Measurements from ENCODE around the gene KIAA0825. TPM values are rescaled to one million over a fixed set of nuclear protein-coding genes. Genes with fewer than 3 reads are reported as not detected.

The KIAA0825 gene
- total and polyA plus RNA-seq, 4 donors = 0.54 to 4.3 (median 3.7) TPM; not detected in 1

DNA sequence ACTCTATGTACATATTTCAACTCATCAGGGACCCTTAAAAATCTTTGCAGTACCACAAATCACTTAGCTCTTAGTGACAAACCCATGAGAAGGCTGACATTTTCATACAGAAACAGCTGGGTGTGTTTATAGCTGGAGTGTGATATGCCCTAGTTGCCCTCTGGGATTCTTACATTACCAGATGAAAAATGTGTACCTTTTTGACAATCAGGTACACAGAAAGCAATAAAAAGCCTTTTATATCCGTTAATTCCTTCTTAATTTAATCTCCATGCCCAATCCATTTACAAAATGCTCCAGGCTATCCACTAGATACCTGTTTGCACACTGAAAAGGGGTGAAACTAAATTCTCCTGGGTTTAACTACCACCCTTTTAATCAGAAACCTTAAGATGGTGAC is 222.9 kb downstream of the KIAA0825 start:
- H3K27me3 ChIP-seq (ENCODE audit: control insufficient read depth in 1 of 2, insufficient read depth in 2 of 2, low read length in 1 of 2) = no peaks in the 10 kb centered on the region
- H3K4me1 ChIP-seq (ENCODE audit: control insufficient read depth in 1 of 2, insufficient read depth in 2 of 2, low read length in 2 of 2) = no peaks in the 10 kb centered on the region
- 72 to 77% methylated on average over 1 of the region's 1 CpG for WGBS, 2 donors
- no peak overlapping the region for H3K27ac ChIP-seq (ENCODE audit: low read depth in 1 of 2, low read length in 2 of 2)
- intact Hi-C loops (cut with DNase I) = no loop called here
- H3K36me3 ChIP-seq (ENCODE audit: control insufficient read depth in 1 of 2, insufficient read depth in 2 of 2, low read length in 1 of 2) = no peaks in the 10 kb centered on the region
- no peak for ATAC-seq (ENCODE audit: low FRiP score)
- no peak overlapping the region for H3K4me3 ChIP-seq (ENCODE audit: low read length in 2 of 2)
- no peaks in the 10 kb centered on the region for H3K9me3 ChIP-seq (ENCODE audit: control insufficient read depth, low read length)
- no peak for DNase-seq

GRCh38 chr5:94391996-94392395 is 226.4 kb downstream of the KIAA0825 start:
- no peak overlapping the region for H3K27ac ChIP-seq (ENCODE audit: low read depth in 1 of 2, low read length in 2 of 2)
- no peaks in the 10 kb centered on the region for H3K27me3 ChIP-seq (ENCODE audit: control insufficient read depth in 1 of 2, insufficient read depth in 2 of 2, low read length in 1 of 2)
- no peak for DNase-seq
- 65 to 71% methylated on average over 1 of the region's 1 CpG for WGBS, 2 donors
- intact Hi-C loops (cut with DNase I) = no loop called here
- no peaks in the 10 kb centered on the region for H3K4me1 ChIP-seq (ENCODE audit: control insufficient read depth in 1 of 2, insufficient read depth in 2 of 2, low read length in 2 of 2)
- ATAC-seq (ENCODE audit: low FRiP score) = no peak
- no peak overlapping the region for H3K4me3 ChIP-seq (ENCODE audit: low read length in 2 of 2)
- no peaks in the 10 kb centered on the region for H3K36me3 ChIP-seq (ENCODE audit: control insufficient read depth in 1 of 2, insufficient read depth in 2 of 2, low read length in 1 of 2)
- H3K9me3 ChIP-seq (ENCODE audit: control insufficient read depth, low read length) = no peaks in the 10 kb centered on the region

- Histone ChIP-seq H3K27me3 (ENCODE audit: control insufficient read depth in 1 of 2, insufficient read depth in 2 of 2, low read length in 1 of 2) (no peaks in the 10 kb centered on the region), H3K9me3 (ENCODE audit: control insufficient read depth, low read length) (no peaks in the 10 kb centered on the region), H3K36me3 (ENCODE audit: control insufficient read depth in 1 of 2, insufficient read depth in 2 of 2, low read length in 1 of 2) (no peaks in the 10 kb centered on the region), H3K4me3 (ENCODE audit: low read length in 2 of 2) (no peak overlapping the region), H3K4me1 (ENCODE audit: control insufficient read depth in 1 of 2, insufficient read depth in 2 of 2, low read length in 2 of 2) (no peaks in the 10 kb centered on the region), H3K27ac (ENCODE audit: low read depth in 1 of 2, low read length in 2 of 2) (no peak overlapping the region)
- ATAC-seq (ENCODE audit: low FRiP score) (no peak), DNase-seq (no peak)
- intact Hi-C loops (cut with DNase I) = no loop called here
These were observed 228.9 kb downstream of the KIAA0825 start for GRCh38 chr5:94389515-94389899.

GRCh38 chr5:94388773-94389514 is 229.5 kb downstream of the KIAA0825 start:
- H3K36me3 ChIP-seq (ENCODE audit: control insufficient read depth in 1 of 2, insufficient read depth in 2 of 2, low read length in 1 of 2) = no peaks in the 10 kb centered on the region
- 79 to 84% methylated on average over 3 of the region's 3 CpGs for WGBS, 2 donors
- DNase-seq (no peak), ATAC-seq (ENCODE audit: low FRiP score) (no peak)
- no peak overlapping the region for H3K4me3 ChIP-seq (ENCODE audit: low read length in 2 of 2)
- no peak overlapping the region for H3K27ac ChIP-seq (ENCODE audit: low read depth in 1 of 2, low read length in 2 of 2)
- no peaks in the 10 kb centered on the region for H3K27me3 ChIP-seq (ENCODE audit: control insufficient read depth in 1 of 2, insufficient read depth in 2 of 2, low read length in 1 of 2)
- no peaks in the 10 kb centered on the region for H3K9me3 ChIP-seq (ENCODE audit: control insufficient read depth, low read length)
- no peaks in the 10 kb centered on the region for H3K4me1 ChIP-seq (ENCODE audit: control insufficient read depth in 1 of 2, insufficient read depth in 2 of 2, low read length in 2 of 2)
- intact Hi-C loops (cut with DNase I) = no loop called here

GRCh38 chr5:94385767-94386166 is 232.6 kb downstream of the KIAA0825 start:
- Histone ChIP-seq H3K4me3 (ENCODE audit: low read length in 2 of 2) (no peak overlapping the region), H3K27ac (ENCODE audit: low read depth in 1 of 2, low read length in 2 of 2) (no peak overlapping the region), H3K4me1 (ENCODE audit: control insufficient read depth in 1 of 2, insufficient read depth in 2 of 2, low read length in 2 of 2) (no peaks in the 10 kb centered on the region), H3K9me3 (ENCODE audit: control insufficient read depth, low read length) (no peaks in the 10 kb centered on the region), H3K36me3 (ENCODE audit: control insufficient read depth in 1 of 2, insufficient read depth in 2 of 2, low read length in 1 of 2) (peaks cover 0 to 2% of the 10 kb centered on the region in 2 donors), H3K27me3 (ENCODE audit: control insufficient read depth in 1 of 2, insufficient read depth in 2 of 2, low read length in 1 of 2) (no peaks in the 10 kb centered on the region)
- intact Hi-C loops (cut with DNase I) = no loop called here
- no peak for ATAC-seq (ENCODE audit: low FRiP score)
- 63 to 68% methylated on average over 1 of the region's 1 CpG for WGBS, 2 donors
- DNase-seq = no peak

- intact Hi-C loops (cut with DNase I) = no loop called here
- peaks cover 0 to 2% of the 10 kb centered on the region in 2 donors for H3K36me3 ChIP-seq (ENCODE audit: control insufficient read depth in 1 of 2, insufficient read depth in 2 of 2, low read length in 1 of 2)
- no peak overlapping the region for H3K27ac ChIP-seq (ENCODE audit: low read depth in 1 of 2, low read length in 2 of 2)
- H3K4me1 ChIP-seq (ENCODE audit: control insufficient read depth in 1 of 2, insufficient read depth in 2 of 2, low read length in 2 of 2) = no peaks in the 10 kb centered on the region
- WGBS, 2 donors = 97% methylated on average over 1 of the region's 1 CpG
- no peaks in the 10 kb centered on the region for H3K27me3 ChIP-seq (ENCODE audit: control insufficient read depth in 1 of 2, insufficient read depth in 2 of 2, low read length in 1 of 2)
- ATAC-seq (ENCODE audit: low FRiP score) = no peak
- H3K9me3 ChIP-seq (ENCODE audit: control insufficient read depth, low read length) = no peaks in the 10 kb centered on the region
- H3K4me3 ChIP-seq (ENCODE audit: low read length in 2 of 2) = no peak overlapping the region
- DNase-seq = no peak
These were observed 240.3 kb downstream of the KIAA0825 start for GRCh38 chr5:94378062-94378461.

DNA sequence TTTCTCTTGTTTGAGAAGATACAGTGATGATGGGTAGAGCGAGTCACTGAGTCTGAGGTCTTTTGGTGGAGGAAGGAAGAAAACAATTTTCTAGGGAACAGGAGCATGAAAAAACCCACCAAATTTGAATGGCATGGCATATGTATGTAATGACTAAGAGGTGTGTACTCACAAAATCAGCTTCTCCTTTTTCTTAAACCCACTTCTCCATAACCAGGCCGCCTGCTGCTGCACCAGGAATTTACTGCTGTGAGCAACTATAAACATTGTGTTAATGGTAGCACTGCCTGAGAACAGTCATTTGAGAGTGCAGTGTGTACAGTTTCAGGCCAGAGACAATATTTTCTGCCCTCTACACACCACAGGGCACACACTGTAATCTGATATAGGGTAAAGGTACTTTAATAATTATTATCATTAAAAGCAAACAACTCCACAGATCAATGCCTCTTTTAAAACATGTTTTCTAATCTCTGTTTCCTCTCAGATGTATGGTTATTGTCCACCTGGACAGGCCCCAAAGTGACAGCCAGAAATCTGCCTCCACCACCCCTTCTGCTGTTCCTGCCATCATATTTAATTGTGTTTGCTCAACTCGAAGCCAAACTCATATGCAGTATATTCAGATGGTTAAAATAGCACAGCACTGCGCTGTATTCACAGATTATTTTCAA is 241.6 kb downstream of the KIAA0825 start:
- H3K4me1 ChIP-seq (ENCODE audit: control insufficient read depth in 1 of 2, insufficient read depth in 2 of 2, low read length in 2 of 2) = no peaks in the 10 kb centered on the region
- no peak for ATAC-seq (ENCODE audit: low FRiP score)
- H3K36me3 ChIP-seq (ENCODE audit: control insufficient read depth in 1 of 2, insufficient read depth in 2 of 2, low read length in 1 of 2) = peaks cover 0 to 2% of the 10 kb centered on the region in 2 donors
- no peaks in the 10 kb centered on the region for H3K27me3 ChIP-seq (ENCODE audit: control insufficient read depth in 1 of 2, insufficient read depth in 2 of 2, low read length in 1 of 2)
- 61 to 64% methylated on average over 4 of the region's 4 CpGs for WGBS, 2 donors
- DNase-seq = peak in 1 of 2 donors; percentile 50
- no peaks in the 10 kb centered on the region for H3K9me3 ChIP-seq (ENCODE audit: control insufficient read depth, low read length)
- intact Hi-C loops (cut with DNase I) = no loop called here
- no peak overlapping the region for H3K4me3 ChIP-seq (ENCODE audit: low read length in 2 of 2)
- no peak overlapping the region for H3K27ac ChIP-seq (ENCODE audit: low read depth in 1 of 2, low read length in 2 of 2)

DNA sequence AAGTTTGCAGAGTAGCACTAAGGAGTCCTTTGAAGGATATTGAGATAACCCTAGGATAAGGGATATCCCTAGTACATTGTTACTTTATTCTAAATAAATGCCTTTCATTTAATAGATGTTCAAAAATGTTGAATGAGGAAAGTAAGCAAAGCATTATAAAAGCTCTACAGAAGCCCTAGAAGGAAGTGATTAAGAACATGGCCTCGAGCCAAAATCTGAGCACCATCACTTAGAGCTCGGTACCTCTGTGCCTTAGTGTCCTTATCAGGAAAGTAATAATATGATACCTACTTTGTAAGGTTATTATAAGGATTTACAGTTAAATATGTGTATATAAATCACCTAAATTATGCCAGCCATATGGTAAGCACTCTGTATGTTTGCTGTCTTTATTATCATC is 242.6 kb downstream of the KIAA0825 start:
- H3K27me3 ChIP-seq (ENCODE audit: control insufficient read depth in 1 of 2, insufficient read depth in 2 of 2, low read length in 1 of 2) = no peaks in the 10 kb centered on the region
- H3K36me3 ChIP-seq (ENCODE audit: control insufficient read depth in 1 of 2, insufficient read depth in 2 of 2, low read length in 1 of 2) = no peaks in the 10 kb centered on the region
- H3K9me3 ChIP-seq (ENCODE audit: control insufficient read depth, low read length) = no peaks in the 10 kb centered on the region
- intact Hi-C loops (cut with DNase I) = no loop called here
- no peaks in the 10 kb centered on the region for H3K4me1 ChIP-seq (ENCODE audit: control insufficient read depth in 1 of 2, insufficient read depth in 2 of 2, low read length in 2 of 2)
- H3K27ac ChIP-seq (ENCODE audit: low read depth in 1 of 2, low read length in 2 of 2) = no peak overlapping the region
- 73 to 76% methylated on average over 2 of the region's 2 CpGs for WGBS, 2 donors
- no peak for ATAC-seq (ENCODE audit: low FRiP score)
- no peak for DNase-seq
- H3K4me3 ChIP-seq (ENCODE audit: low read length in 2 of 2) = no peak overlapping the region

DNA sequence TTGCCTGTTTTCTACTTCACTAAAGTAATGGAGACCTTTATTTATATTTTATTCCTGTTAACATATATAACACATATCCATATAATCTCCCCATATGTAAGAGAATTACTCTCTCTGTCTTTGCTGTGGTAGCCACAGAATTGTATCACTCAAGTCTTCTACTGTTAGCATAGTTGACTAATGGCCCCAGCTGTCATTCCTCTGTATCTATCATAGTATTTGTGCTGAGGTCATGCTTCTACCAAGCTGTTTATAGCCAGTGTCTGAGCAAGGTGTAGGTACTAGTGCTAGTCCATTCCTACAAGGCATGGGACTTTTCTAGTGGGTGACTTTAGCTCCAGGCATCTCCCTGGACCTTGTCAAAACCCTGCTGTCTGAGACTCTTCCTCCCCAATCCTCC is 244.1 kb downstream of the KIAA0825 start:
- no peak for ATAC-seq (ENCODE audit: low FRiP score)
- DNase-seq = no peak
- no peaks in the 10 kb centered on the region for H3K27me3 ChIP-seq (ENCODE audit: control insufficient read depth in 1 of 2, insufficient read depth in 2 of 2, low read length in 1 of 2)
- no peak overlapping the region for H3K4me3 ChIP-seq (ENCODE audit: low read length in 2 of 2)
- H3K9me3 ChIP-seq (ENCODE audit: control insufficient read depth, low read length) = no peaks in the 10 kb centered on the region
- no peaks in the 10 kb centered on the region for H3K36me3 ChIP-seq (ENCODE audit: control insufficient read depth in 1 of 2, insufficient read depth in 2 of 2, low read length in 1 of 2)
- H3K27ac ChIP-seq (ENCODE audit: low read depth in 1 of 2, low read length in 2 of 2) = no peak overlapping the region
- intact Hi-C loops (cut with DNase I) = no loop called here
- H3K4me1 ChIP-seq (ENCODE audit: control insufficient read depth in 1 of 2, insufficient read depth in 2 of 2, low read length in 2 of 2) = no peaks in the 10 kb centered on the region
